ENCODE measurements around the gene ZBED3. TPM values are rescaled to one million over a fixed set of nuclear protein-coding genes. Genes with fewer than 3 reads are reported as not detected.

Gene ZBED3
- total RNA-seq, 4 donors from 2014 or later = 14.9 to 31.4 (median 23.6) TPM

GRCh38 chr5:77087484-77088261 lies 588 bp upstream of the ZBED3 start:
- DNase-seq = peak; percentile 40 to 48
- peak overlapping the region in 2 of 3 donors; percentile 25 to 66 for H3K4me3 ChIP-seq (replicated peaks in 1 of 3)
- peak overlapping the region; percentile 94 to 99 (median 97) for H3K27ac ChIP-seq
- H3K36me3 ChIP-seq = no peaks in the 10 kb centered on the region
- WGBS, 2 donors = 9 to 14% methylated on average over 12 to 16 of the region's 16 CpGs
- TF ChIP-seq POLR2A (IDR thresholded peaks at IDR 0.05) (no peak), CTCF (IDR thresholded peaks at IDR 0.05) (no peak)
- no peaks in the 10 kb centered on the region for H3K9me3 ChIP-seq
- no peaks in the 10 kb centered on the region for H3K27me3 ChIP-seq
- intact Hi-C loops (cut with DNase I) = no loop called here
- H3K4me1 ChIP-seq = peaks cover 20% of the 10 kb centered on the region in 2 donors

- Histone ChIP-seq H3K4me1 (peaks cover 20% of the 10 kb centered on the region in 2 donors), H3K4me3 (replicated peaks in 1 of 3) (peak overlapping the region; percentile 25 to 66 (median 57)), H3K36me3 (no peaks in the 10 kb centered on the region), H3K27me3 (no peaks in the 10 kb centered on the region), H3K27ac (peak overlapping the region; percentile 94 to 99 (median 97)), H3K9me3 (no peaks in the 10 kb centered on the region)
- intact Hi-C loops (cut with DNase I) = no loop called here
- DNase-seq = no peak
- TF ChIP-seq POLR2A (IDR thresholded peaks at IDR 0.05) (no peak), CTCF (IDR thresholded peaks at IDR 0.05) (no peak)
- 1 to 6% methylated on average over 6 of the region's 6 CpGs for WGBS, 2 donors
Observed at GRCh38 chr5:77086368-77086688, 757 bp downstream of the ZBED3 start.

- intact Hi-C loops (cut with DNase I) = no loop called here
- TF ChIP-seq POLR2A (IDR thresholded peaks at IDR 0.05) = no peak
- TF ChIP-seq CTCF (IDR thresholded peaks at IDR 0.05) = no peak
Observed at GRCh38 chr5:77083088-77083487, 4.0 kb downstream of the ZBED3 start.

GRCh38 chr5:77082280-77082679 lies 4.8 kb downstream of the ZBED3 start:
- H3K4me3 ChIP-seq (replicated peaks in 1 of 3) = no peak overlapping the region
- intact Hi-C loops (cut with DNase I) = no loop called here
- 0 to 40% methylated on average over 1 of the region's 1 CpG for WGBS, 2 donors

More at GRCh38 chr5:77083088-77083487, 4.0 kb downstream of the ZBED3 start:
- H3K27ac ChIP-seq = no peak overlapping the region
- no peaks in the 10 kb centered on the region for H3K9me3 ChIP-seq
- no peaks in the 10 kb centered on the region for H3K27me3 ChIP-seq
- no peak overlapping the region for H3K4me3 ChIP-seq (replicated peaks in 1 of 3)
- H3K4me1 ChIP-seq = peaks cover 25 to 26% of the 10 kb centered on the region in 2 donors
- no peak for DNase-seq
- WGBS, 2 donors = 94 to 95% methylated on average over 6 of the region's 6 CpGs
- H3K36me3 ChIP-seq = no peaks in the 10 kb centered on the region

More at GRCh38 chr5:77082280-77082679, 4.8 kb downstream of the ZBED3 start:
- no peak for TF ChIP-seq CTCF (IDR thresholded peaks at IDR 0.05)
- TF ChIP-seq POLR2A (IDR thresholded peaks at IDR 0.05) = no peak
- Histone ChIP-seq H3K4me1 (peaks cover 23 to 29% of the 10 kb centered on the region in 2 donors), H3K9me3 (no peaks in the 10 kb centered on the region), H3K36me3 (no peaks in the 10 kb centered on the region), H3K27me3 (no peaks in the 10 kb centered on the region), H3K27ac (no peak overlapping the region)
- no peak for DNase-seq
